SK-N-SH treated with all-trans-retinoic acid at 6 μM for 48 hours (cell line): Measurements from ENCODE around the gene TRIM10.

Source experiments
- ATAC-seq: fragments of 200-7000 bp; cut with Tn5 transposase; 3 replicates; pipeline ENCODE4 v1.9.1; 2020; ENCODE audit warnings: mild to moderate bottlenecking, moderate library complexity
- ARNTL ChIP-seq: fragments of 450-650 bp; formaldehyde crosslinking; IDR thresholded peaks from 2 replicates; pipeline ENCODE4 v1.5.0; 2020; ENCODE audit warnings: low read depth, mild to moderate bottlenecking, moderate library complexity, borderline replicate concordance
- BACH2 ChIP-seq: fragments of 250-450 bp; sonication (Bioruptor Pico); IDR thresholded peaks from 2 replicates; pipeline ENCODE4 v1.9.0; 2021; ENCODE audit warnings: mild to moderate bottlenecking, borderline replicate concordance
- CREB5 ChIP-seq: fragments of 250-450 bp; sonication (Bioruptor Pico); IDR thresholded peaks from 2 replicates; pipeline ENCODE4 v1.5.1; 2020; ENCODE audit warnings: low read depth, mild to moderate bottlenecking, moderate library complexity
- CSDC2 ChIP-seq: fragments of 250-450 bp; sonication (Bioruptor Pico); IDR thresholded peaks from 2 replicates; pipeline ENCODE4 v1.5.0; 2020; ENCODE audit warnings: mild to moderate bottlenecking, moderate library complexity
- ESRRG ChIP-seq: fragments of 250-450 bp; sonication (Bioruptor Pico); IDR thresholded peaks from 2 replicates; pipeline ENCODE4 v1.6.1; 2021; ENCODE audit warnings: mild to moderate bottlenecking
- GLIS3 ChIP-seq: fragments of 250-450 bp; sonication (Bioruptor Pico); IDR thresholded peaks from 2 replicates; pipeline ENCODE4 v1.5.0; 2020; ENCODE audit warnings: mild to moderate bottlenecking, moderate library complexity
- ISL1 ChIP-seq: fragments of 250-450 bp; sonication (Bioruptor Pico); IDR thresholded peaks from 2 replicates; pipeline ENCODE4 v2.1.2; 2022; ENCODE audit warnings: mild to moderate bottlenecking, moderate library complexity
- OSR1 ChIP-seq: fragments of 250-450 bp; sonication (Bioruptor Pico); IDR thresholded peaks from 2 replicates; pipeline ENCODE4 v1.8.0; 2022; ENCODE audit warnings: moderate library complexity, mild to moderate bottlenecking, inconsistent platforms
- PPARA ChIP-seq: fragments of 250-450 bp; sonication (Bioruptor Pico); IDR thresholded peaks from 2 replicates; pipeline ENCODE4 v1.5.0; 2020; ENCODE audit warnings: mild to moderate bottlenecking, borderline replicate concordance
- RARB ChIP-seq: fragments of 250-450 bp; sonication (Bioruptor Pico); IDR thresholded peaks from 2 replicates; pipeline ENCODE4 v1.8.0; 2021; ENCODE audit warnings: mild to moderate bottlenecking, moderate library complexity
- SNAI2 ChIP-seq: fragments of 250-450 bp; sonication (Bioruptor Pico); IDR thresholded peaks from 2 replicates; pipeline ENCODE4 v1.5.0; 2020; ENCODE audit warnings: mild to moderate bottlenecking, moderate library complexity
- TCF4 ChIP-seq: fragments of 250-450 bp; sonication (Bioruptor Pico); IDR thresholded peaks from 2 replicates; pipeline ENCODE4 v1.8.0; 2021; ENCODE audit warnings: mild to moderate bottlenecking, moderate library complexity, borderline replicate concordance
- TOX ChIP-seq: fragments of 250-450 bp; sonication (Bioruptor Pico); IDR thresholded peaks from 2 replicates; pipeline ENCODE4 v1.8.0; 2021; ENCODE audit warnings: mild to moderate bottlenecking, moderate library complexity, borderline replicate concordance
- ZC3H10 ChIP-seq: fragments of 250-450 bp; sonication (Bioruptor Pico); IDR thresholded peaks from 2 replicates; pipeline ENCODE4 v1.5.1; 2021; ENCODE audit warnings: mild to moderate bottlenecking, moderate library complexity
- ZFP3 ChIP-seq: fragments of 250-450 bp; sonication (Bioruptor Pico); IDR thresholded peaks from 2 replicates; pipeline ENCODE4 v1.5.0; 2020; ENCODE audit warnings: mild to moderate bottlenecking, moderate library complexity
- ZFP30 ChIP-seq: fragments of 450-650 bp; formaldehyde crosslinking; IDR thresholded peaks from 2 replicates; pipeline ENCODE4 v1.5.0; 2022; ENCODE audit warnings: mild to moderate bottlenecking, moderate library complexity
- ZNF565 ChIP-seq: fragments of 450-650 bp; formaldehyde crosslinking; conservative IDR thresholded peaks from 2 replicates; pipeline ENCODE4 v1.5.0; 2020; ENCODE audit warnings: low read depth, mild to moderate bottlenecking, moderate library complexity
- ZNF70 ChIP-seq: fragments of 450-650 bp; formaldehyde crosslinking; IDR thresholded peaks from 2 replicates; pipeline ENCODE4 v1.5.0; 2020; ENCODE audit warnings: mild to moderate bottlenecking, moderate library complexity
- ZNF8 ChIP-seq: fragments of 450-650 bp; formaldehyde crosslinking; IDR thresholded peaks from 2 replicates; pipeline ENCODE4 v1.5.0; 2020; ENCODE audit warnings: mild to moderate bottlenecking, moderate library complexity
- TF ChIP-seq, protein P1 (sequence below): fragments of 250-450 bp; sonication (Bioruptor Pico); IDR thresholded peaks from 2 replicates; pipeline ENCODE4 v1.5.1; 2021; ENCODE audit warnings: mild to moderate bottlenecking, moderate library complexity
- TF ChIP-seq, protein P2 (sequence below): fragments of 250-450 bp; sonication (Bioruptor Pico); IDR thresholded peaks from 2 replicates; pipeline ENCODE4 v1.8.0; 2020; ENCODE audit warnings: mild to moderate bottlenecking, moderate library complexity, borderline replicate concordance
- TF ChIP-seq, protein P3 (sequence below): fragments of 250-450 bp; sonication (Bioruptor Pico); IDR thresholded peaks from 2 replicates; pipeline ENCODE4 v1.8.0; 2021; ENCODE audit warnings: low read depth, mild to moderate bottlenecking, moderate library complexity, borderline replicate concordance

Gene TRIM10

DNA sequence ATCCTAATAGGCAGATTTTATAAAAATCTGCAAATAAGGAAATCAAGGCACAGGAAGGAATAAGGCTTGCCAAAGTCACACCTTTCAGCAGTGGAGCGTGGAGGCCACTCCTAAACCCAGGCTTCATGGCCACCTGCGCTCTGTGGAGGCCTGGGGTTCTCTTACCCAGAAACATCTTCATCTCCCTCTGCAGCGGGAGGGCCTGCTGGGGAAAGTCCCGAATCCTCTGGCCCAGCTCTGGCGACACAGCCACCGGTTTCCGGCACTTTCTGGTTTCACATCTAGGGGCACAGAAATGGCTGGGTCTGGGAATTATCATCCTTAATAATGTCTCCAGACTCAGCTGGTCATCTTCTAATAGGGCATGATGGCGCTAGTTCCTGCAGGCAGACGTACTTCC, 4.2 kb downstream of the TRIM10 start:
- TF ChIP-seq ZC3H10 (CRISPR knock-in tag) (no peak), TOX (CRISPR knock-in tag) (no peak), GLIS3 (no peak), ISL1 (no peak), TCF4 (CRISPR knock-in tag) (no peak), ZFP3 (CRISPR knock-in tag) (no peak), ESRRG (CRISPR knock-in tag) (no peak), PPARA (no peak)
- TF ChIP-seq, protein P1, sequence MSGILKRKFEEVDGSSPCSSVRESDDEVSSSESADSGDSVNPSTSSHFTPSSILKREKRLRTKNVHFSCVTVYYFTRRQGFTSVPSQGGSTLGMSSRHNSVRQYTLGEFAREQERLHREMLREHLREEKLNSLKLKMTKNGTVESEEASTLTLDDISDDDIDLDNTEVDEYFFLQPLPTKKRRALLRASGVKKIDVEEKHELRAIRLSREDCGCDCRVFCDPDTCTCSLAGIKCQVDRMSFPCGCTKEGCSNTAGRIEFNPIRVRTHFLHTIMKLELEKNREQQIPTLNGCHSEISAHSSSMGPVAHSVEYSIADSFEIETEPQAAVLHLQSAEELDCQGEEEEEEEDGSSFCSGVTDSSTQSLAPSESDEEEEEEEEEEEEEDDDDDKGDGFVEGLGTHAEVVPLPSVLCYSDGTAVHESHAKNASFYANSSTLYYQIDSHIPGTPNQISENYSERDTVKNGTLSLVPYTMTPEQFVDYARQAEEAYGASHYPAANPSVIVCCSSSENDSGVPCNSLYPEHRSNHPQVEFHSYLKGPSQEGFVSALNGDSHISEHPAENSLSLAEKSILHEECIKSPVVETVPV (CRISPR knock-in tag) = no peak
- TF ChIP-seq, protein P2, sequence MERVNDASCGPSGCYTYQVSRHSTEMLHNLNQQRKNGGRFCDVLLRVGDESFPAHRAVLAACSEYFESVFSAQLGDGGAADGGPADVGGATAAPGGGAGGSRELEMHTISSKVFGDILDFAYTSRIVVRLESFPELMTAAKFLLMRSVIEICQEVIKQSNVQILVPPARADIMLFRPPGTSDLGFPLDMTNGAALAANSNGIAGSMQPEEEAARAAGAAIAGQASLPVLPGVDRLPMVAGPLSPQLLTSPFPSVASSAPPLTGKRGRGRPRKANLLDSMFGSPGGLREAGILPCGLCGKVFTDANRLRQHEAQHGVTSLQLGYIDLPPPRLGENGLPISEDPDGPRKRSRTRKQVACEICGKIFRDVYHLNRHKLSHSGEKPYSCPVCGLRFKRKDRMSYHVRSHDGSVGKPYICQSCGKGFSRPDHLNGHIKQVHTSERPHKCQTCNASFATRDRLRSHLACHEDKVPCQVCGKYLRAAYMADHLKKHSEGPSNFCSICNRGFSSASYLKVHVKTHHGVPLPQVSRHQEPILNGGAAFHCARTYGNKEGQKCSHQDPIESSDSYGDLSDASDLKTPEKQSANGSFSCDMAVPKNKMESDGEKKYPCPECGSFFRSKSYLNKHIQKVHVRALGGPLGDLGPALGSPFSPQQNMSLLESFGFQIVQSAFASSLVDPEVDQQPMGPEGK (CRISPR knock-in tag) = no peak
- no peak for ATAC-seq

- ATAC-seq = no peak
- TF ChIP-seq TCF4 (CRISPR knock-in tag) (no peak), PPARA (no peak), RARB (no peak), ZFP30 (no peak), ARNTL (CRISPR knock-in tag) (no peak), ESRRG (CRISPR knock-in tag) (no peak), ZFP3 (CRISPR knock-in tag) (no peak), ZNF70 (no peak), SNAI2 (no peak), CSDC2 (CRISPR knock-in tag) (no peak), ISL1 (no peak), TOX (CRISPR knock-in tag) (no peak), GLIS3 (no peak), ZNF8 (CRISPR knock-in tag) (no peak), CREB5 (CRISPR knock-in tag) (no peak), ZC3H10 (CRISPR knock-in tag) (no peak)
- TF ChIP-seq, protein P2 (CRISPR knock-in tag) = no peak
- TF ChIP-seq, protein P3, sequence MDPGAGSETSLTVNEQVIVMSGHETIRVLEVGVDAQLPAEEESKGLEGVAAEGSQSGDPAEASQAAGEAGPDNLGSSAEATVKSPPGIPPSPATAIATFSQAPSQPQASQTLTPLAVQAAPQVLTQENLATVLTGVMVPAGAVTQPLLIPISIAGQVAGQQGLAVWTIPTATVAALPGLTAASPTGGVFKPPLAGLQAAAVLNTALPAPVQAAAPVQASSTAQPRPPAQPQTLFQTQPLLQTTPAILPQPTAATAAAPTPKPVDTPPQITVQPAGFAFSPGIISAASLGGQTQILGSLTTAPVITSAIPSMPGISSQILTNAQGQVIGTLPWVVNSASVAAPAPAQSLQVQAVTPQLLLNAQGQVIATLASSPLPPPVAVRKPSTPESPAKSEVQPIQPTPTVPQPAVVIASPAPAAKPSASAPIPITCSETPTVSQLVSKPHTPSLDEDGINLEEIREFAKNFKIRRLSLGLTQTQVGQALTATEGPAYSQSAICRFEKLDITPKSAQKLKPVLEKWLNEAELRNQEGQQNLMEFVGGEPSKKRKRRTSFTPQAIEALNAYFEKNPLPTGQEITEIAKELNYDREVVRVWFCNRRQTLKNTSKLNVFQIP = no peak
- TF ChIP-seq, protein P1 (CRISPR knock-in tag) = no peak
- TF ChIP-seq, all 23 proteins: peak for 0
These were observed 4.8 kb downstream of the TRIM10 start for GRCh38 chr6:30156262-30156599.

DNA sequence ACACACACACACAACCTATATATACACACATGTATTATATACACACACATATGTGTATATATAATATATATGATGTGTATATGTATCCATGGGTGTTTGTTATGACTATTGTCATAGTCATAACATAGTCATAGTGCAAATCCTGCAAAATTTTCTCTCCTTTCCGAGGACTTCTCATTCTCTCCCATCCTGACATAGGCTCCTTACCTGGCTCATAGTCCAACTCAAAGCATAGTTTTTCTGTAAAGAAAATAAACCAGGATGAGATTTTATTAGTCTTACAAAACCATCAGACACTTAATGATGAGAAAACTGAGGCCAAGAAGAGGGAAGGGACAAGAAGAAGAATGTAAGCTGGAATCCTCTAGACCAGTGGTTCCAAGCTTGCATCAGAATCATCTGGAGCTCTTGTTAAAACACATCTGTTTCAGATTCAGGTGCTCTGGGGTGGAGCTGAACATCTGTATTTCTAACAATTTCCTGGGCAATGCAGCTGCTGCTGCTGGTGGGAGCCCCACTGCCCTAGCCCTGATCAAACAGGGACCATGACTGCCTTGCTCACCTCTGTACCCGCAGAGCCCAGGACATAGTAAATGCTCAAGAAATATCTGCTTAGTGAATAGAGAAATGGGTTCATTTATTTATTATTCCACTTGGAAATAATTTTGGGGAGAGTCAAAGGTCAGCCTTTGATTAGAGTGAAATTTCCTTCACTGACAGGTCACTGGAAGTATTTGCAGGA, 5.3 kb downstream of the TRIM10 start:
- no peak for ATAC-seq
- no peak for TF ChIP-seq ZC3H10 (CRISPR knock-in tag)
- TF ChIP-seq CSDC2 (CRISPR knock-in tag) = no peak
- TF ChIP-seq, protein P1 (CRISPR knock-in tag) = no peak
- TF ChIP-seq RARB = no peak
- TF ChIP-seq BACH2 = no peak
- TF ChIP-seq ZNF8 (CRISPR knock-in tag) = no peak
- no peak for TF ChIP-seq ZFP3 (CRISPR knock-in tag)
- TF ChIP-seq SNAI2 = no peak
- no peak for TF ChIP-seq TCF4 (CRISPR knock-in tag)
- TF ChIP-seq ESRRG (CRISPR knock-in tag) = no peak
- TF ChIP-seq TOX (CRISPR knock-in tag) = no peak
- TF ChIP-seq ZNF565 (CRISPR knock-in tag) = no peak
- TF ChIP-seq, protein P3 = no peak
- no peak for TF ChIP-seq OSR1 (CRISPR knock-in tag)
- TF ChIP-seq PPARA = no peak
- no peak for TF ChIP-seq ISL1
